Measurements from ENCODE around the gene CYP24A1. TPM values are rescaled to one million over a fixed set of nuclear protein-coding genes. Genes with fewer than 3 reads are reported as not detected.

The CYP24A1 gene
- total and polyA plus RNA-seq, 2 of the 13 experiments (the other 11 are each of a cell fraction or from before 2014, with no cell fraction given), result 9.4 to 32.7 TPM

- TF ChIP-seq ZBTB40 (IDR thresholded peaks at IDR 0.05), result peak; percentile 83
- TF ChIP-seq ZBTB40 (CRISPR knock-in tag; IDR thresholded peaks at IDR 0.05), result peak; percentile 72
- no peak for TF ChIP-seq ZNF530 (CRISPR knock-in tag; IDR thresholded peaks at IDR 0.05; ENCODE audit: low read depth)
- TF ChIP-seq NFATC3 (CRISPR knock-in tag; IDR thresholded peaks at IDR 0.05), result no peak
- TF ChIP-seq PATZ1 (CRISPR knock-in tag; IDR thresholded peaks at IDR 0.05), result no peak
- TF ChIP-seq ELF4 (CRISPR knock-in tag; IDR thresholded peaks at IDR 0.05; ENCODE audit: borderline replicate concordance), result no peak
- TF ChIP-seq HNRNPK (IDR thresholded peaks at IDR 0.05; ENCODE audit: low read depth, low read length, poor library complexity, severe bottlenecking), result no peak
These were observed 24.6 kb downstream of the CYP24A1 start (continued) for GRCh38 chr20:54148947-54149764.
